ENCODE results near the gene ADORA2A. TPM values are rescaled to one million over a fixed set of nuclear protein-coding genes. Genes with fewer than 3 reads are reported as not detected.
A peak's percentile ranks its signal among the peaks of the same experiment; 100 is the strongest.

Gene ADORA2A
- total RNA-seq, 1 experiment from 2014 or later = 3.5 TPM

- Histone ChIP-seq H2BK12ac (ENCODE audit: insufficient read length, low read depth, low read length) (no peak overlapping the region), H4K91ac (ENCODE audit: insufficient read length, low read depth, low read length) (no peak overlapping the region), H4K20me1 (ENCODE audit: control insufficient read depth, insufficient read depth, insufficient read length) (no peaks in the 10 kb centered on the region), H2BK15ac (ENCODE audit: low read depth, low read length) (no peak overlapping the region), H3K4me2 (ENCODE audit: insufficient read depth, insufficient read length, low read length) (no peak overlapping the region), H3K4me1 (ENCODE audit: insufficient read depth, low read length) (no peaks in the 10 kb centered on the region), H4K8ac (replicated peaks; ENCODE audit: insufficient read length, low read depth, low read length) (no peak overlapping the region), H2AFZ (ENCODE audit: low read length) (no peak overlapping the region), H2BK5ac (ENCODE audit: insufficient read length, low read length) (no peak overlapping the region), H3K23ac (ENCODE audit: insufficient read length, low read depth, low read length) (no peak overlapping the region), H3K14ac (ENCODE audit: insufficient read depth, low read length) (no peak overlapping the region), H3K79me1 (ENCODE audit: insufficient read depth, low read depth, low read length, poor library complexity, severe bottlenecking) (no peaks in the 10 kb centered on the region), H3T11ph (ENCODE audit: low read length) (no peak overlapping the region), H2AK5ac (ENCODE audit: insufficient read length, low read length) (no peak overlapping the region), H3K18ac (ENCODE audit: insufficient read length, low read depth, low read length) (no peak overlapping the region), H2BK20ac (ENCODE audit: low read depth, low read length, poor library complexity, severe bottlenecking) (no peak overlapping the region), H3K27ac (ENCODE audit: insufficient read length, low read depth, low read length) (no peak overlapping the region), H3K56ac (ENCODE audit: insufficient read length, low read depth, low read length) (no peak overlapping the region), H2BK120ac (ENCODE audit: low read depth, low read length, poor library complexity, severe bottlenecking) (no peak overlapping the region), H3K23me2 (ENCODE audit: insufficient read length, low read depth, low read length, poor library complexity, severe bottlenecking) (no peaks in the 10 kb centered on the region), H3K4ac (ENCODE audit: low read depth, low read length) (no peak overlapping the region), H4K5ac (ENCODE audit: insufficient read length, low read depth, low read length) (no peak overlapping the region), H3K9me3 (ENCODE audit: control insufficient read depth, low read depth, low read length) (no peaks in the 10 kb centered on the region), H3K79me2 (ENCODE audit: insufficient read depth, low read length) (no peaks in the 10 kb centered on the region), H3K9ac (ENCODE audit: extremely low read depth, insufficient read length, low read length) (no peak overlapping the region), H3K27me3 (ENCODE audit: insufficient read depth, low read length) (no peaks in the 10 kb centered on the region)
- no peak for DNase-seq
- WGBS (ENCODE audit: extremely low coverage, insufficient read length, low lambda C conversion rate) = no CpG with 5 or more reads among the region's 3 CpGs
- Mint-ChIP-seq H3K4me1 (peaks cover 15 to 17% of the 10 kb centered on the region in 2 experiments), H3K27me3 (ENCODE audit: low read depth) (no peaks in the 10 kb centered on the region), H3K36me3 (ENCODE audit: insufficient read depth in 1 of 3, low read depth in 3 of 3) (peaks cover 20 to 44% (median 28%) of the 10 kb centered on the region in 3 experiments), H3K4me3 (no peak overlapping the region), H3K27ac (peak overlapping the region in 1 of 3 experiments; percentile 12; a peak in 1 of 7 replicates), H3K9me3 (no peaks in the 10 kb centered on the region)
- TF ChIP-seq, protein P1, sequence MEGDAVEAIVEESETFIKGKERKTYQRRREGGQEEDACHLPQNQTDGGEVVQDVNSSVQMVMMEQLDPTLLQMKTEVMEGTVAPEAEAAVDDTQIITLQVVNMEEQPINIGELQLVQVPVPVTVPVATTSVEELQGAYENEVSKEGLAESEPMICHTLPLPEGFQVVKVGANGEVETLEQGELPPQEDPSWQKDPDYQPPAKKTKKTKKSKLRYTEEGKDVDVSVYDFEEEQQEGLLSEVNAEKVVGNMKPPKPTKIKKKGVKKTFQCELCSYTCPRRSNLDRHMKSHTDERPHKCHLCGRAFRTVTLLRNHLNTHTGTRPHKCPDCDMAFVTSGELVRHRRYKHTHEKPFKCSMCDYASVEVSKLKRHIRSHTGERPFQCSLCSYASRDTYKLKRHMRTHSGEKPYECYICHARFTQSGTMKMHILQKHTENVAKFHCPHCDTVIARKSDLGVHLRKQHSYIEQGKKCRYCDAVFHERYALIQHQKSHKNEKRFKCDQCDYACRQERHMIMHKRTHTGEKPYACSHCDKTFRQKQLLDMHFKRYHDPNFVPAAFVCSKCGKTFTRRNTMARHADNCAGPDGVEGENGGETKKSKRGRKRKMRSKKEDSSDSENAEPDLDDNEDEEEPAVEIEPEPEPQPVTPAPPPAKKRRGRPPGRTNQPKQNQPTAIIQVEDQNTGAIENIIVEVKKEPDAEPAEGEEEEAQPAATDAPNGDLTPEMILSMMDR (conservative IDR thresholded peaks at IDR 0.05) = no peak
These were observed 24.8 kb upstream of the ADORA2A start for GRCh38 chr22:24402460-24403192.

Data from H9 (cell line).